Measurements from ENCODE around the gene NPR1.
A peak's percentile ranks its signal among the peaks of the same experiment; 100 is the strongest.

The NPR1 gene

DNA sequence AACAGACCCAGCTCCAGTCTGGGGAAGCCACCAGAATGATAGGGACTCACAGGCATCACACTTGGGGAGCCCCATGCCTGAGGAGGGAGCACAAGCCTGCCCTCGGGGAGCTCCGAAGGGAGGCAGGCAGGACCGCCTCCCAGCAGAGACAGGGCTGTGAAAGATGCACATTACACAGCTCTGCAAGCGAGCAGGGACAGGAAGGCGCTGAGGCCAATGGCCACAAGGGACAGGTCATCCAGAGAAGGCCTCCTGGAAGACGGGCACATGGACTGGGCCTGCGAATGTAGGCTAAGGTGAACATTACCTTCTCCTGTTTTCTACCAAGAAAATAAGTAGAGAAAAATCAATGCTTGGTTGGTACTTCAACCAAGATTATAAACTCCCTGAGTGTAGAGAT is 4.2 kb downstream of the NPR1 start:
- Histone ChIP-seq H3K4me1 (ENCODE audit: insufficient read depth, low read length) (no peaks in the 10 kb centered on the region; the same call in 1 of the 2 replicates), H3K9me3 (ENCODE audit: control insufficient read depth, insufficient read depth, low read length) (no peaks in the 10 kb centered on the region), H3K9ac (ENCODE audit: low read depth, low read length) (no peak overlapping the region), H3K36me3 (ENCODE audit: insufficient read depth, low read length) (no peaks in the 10 kb centered on the region)

GRCh38 chr1:153683854-153684253 is 5.4 kb downstream of the NPR1 start:
- peaks cover 8% of the 10 kb centered on the region; the same call in 1 of the 2 replicates for H3K4me1 ChIP-seq (ENCODE audit: insufficient read depth, low read length)
- H3K36me3 ChIP-seq (ENCODE audit: insufficient read depth, low read length) = no peaks in the 10 kb centered on the region
- H3K9ac ChIP-seq (ENCODE audit: low read depth, low read length) = no peak overlapping the region
- H3K9me3 ChIP-seq (ENCODE audit: control insufficient read depth, insufficient read depth, low read length) = no peaks in the 10 kb centered on the region

DNA sequence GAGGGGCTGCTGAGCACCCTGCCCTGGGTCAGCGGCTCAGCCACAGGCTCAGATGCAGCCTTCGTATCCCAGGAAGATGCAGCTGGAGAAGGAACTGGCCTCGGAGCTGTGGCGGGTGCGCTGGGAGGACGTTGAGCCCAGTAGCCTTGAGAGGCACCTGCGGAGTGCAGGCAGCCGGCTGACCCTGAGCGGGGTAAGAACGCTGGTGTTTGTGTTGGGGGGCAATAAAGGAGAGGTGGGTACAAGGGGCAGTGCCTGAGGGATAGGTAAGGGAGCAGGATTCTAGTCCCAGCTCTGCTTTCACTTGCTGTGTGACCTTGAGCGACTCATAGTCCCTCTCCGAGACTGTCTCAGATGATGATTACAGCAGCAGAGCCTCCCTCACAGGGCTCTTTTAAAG is 6.4 kb downstream of the NPR1 start:
- Histone ChIP-seq H3K9ac (ENCODE audit: low read depth, low read length) (no peak overlapping the region), H3K4me1 (ENCODE audit: insufficient read depth, low read length) (peaks cover 8% of the 10 kb centered on the region; the same call in 1 of the 2 replicates), H3K36me3 (ENCODE audit: insufficient read depth, low read length) (no peaks in the 10 kb centered on the region), H3K9me3 (ENCODE audit: control insufficient read depth, insufficient read depth, low read length) (no peaks in the 10 kb centered on the region)

DNA sequence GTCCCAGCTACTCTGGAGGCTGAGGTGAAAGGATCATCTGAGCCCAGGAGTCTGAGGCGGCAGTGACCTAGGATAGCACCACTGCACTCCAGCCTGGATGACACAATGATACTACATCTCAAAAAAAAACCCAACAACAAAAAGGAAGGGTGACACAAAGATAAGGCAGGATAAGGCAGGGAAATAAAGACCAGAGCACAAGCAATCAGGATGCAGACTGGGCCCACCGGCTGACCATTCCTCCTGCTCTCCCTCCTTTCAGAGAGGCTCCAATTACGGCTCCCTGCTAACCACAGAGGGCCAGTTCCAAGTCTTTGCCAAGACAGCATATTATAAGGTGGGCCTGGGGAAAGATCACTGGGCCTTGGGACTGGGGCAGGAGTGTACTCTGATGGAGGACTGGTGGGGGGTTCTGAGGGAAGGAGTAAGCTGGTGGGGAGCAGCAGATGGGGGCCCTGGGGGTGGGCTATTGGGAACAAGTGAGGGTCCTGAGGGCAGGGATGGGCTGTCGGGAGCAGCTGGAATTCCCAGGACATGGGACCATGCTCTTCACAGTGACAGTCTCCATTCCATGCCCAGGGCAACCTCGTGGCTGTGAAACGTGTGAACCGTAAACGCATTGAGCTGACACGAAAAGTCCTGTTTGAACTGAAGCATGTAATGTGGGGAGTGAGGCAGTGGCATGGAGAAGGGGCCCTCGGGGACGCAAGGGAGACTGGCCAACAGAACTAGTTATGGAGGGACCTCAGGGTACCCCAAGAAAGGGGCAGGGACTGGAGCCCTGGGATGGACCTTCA is 7.3 kb downstream of the NPR1 start:
- Histone ChIP-seq H3K36me3 (ENCODE audit: insufficient read depth, low read length) (no peaks in the 10 kb centered on the region), H3K9me3 (ENCODE audit: control insufficient read depth, insufficient read depth, low read length) (no peaks in the 10 kb centered on the region), H3K9ac (ENCODE audit: low read depth, low read length) (no peak overlapping the region), H3K4me1 (ENCODE audit: insufficient read depth, low read length) (peaks cover 8% of the 10 kb centered on the region; the same call in 1 of the 2 replicates)

GRCh38 chr1:153687346-153688125 is 9.0 kb downstream of the NPR1 start:
- Histone ChIP-seq H3K4me1 (ENCODE audit: insufficient read depth, low read length) (peaks cover 8% of the 10 kb centered on the region; the same call in 1 of the 2 replicates), H3K9me3 (ENCODE audit: control insufficient read depth, insufficient read depth, low read length) (no peaks in the 10 kb centered on the region), H3K36me3 (ENCODE audit: insufficient read depth, low read length) (no peaks in the 10 kb centered on the region), H3K9ac (ENCODE audit: low read depth, low read length) (no peak overlapping the region)

DNA sequence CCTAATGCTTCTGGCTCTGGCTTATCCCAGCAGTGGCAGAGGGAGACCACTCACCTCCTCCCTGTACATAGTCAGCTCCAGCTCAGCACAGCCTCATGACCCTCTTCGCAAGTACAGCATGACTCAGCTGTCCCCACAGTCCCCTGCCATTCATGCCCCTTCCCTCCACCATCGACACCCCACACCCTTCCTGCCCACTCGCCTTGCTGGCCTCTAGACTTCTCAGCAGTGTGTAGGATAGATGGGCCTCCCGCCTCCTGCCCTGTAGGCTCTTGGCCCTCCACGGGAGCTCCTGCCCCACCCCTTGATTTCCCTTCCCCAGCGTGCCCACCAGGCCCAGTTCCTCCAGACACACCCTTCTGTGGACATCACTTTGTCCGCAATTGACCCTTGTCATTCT is 9.8 kb downstream of the NPR1 start:
- no peak overlapping the region for H3K9ac ChIP-seq (ENCODE audit: low read depth, low read length)
- H3K9me3 ChIP-seq (ENCODE audit: control insufficient read depth, insufficient read depth, low read length) = no peaks in the 10 kb centered on the region
- H3K4me1 ChIP-seq (ENCODE audit: insufficient read depth, low read length) = peaks cover 8% of the 10 kb centered on the region; the same call in 1 of the 2 replicates
- H3K36me3 ChIP-seq (ENCODE audit: insufficient read depth, low read length) = no peaks in the 10 kb centered on the region

DNA sequence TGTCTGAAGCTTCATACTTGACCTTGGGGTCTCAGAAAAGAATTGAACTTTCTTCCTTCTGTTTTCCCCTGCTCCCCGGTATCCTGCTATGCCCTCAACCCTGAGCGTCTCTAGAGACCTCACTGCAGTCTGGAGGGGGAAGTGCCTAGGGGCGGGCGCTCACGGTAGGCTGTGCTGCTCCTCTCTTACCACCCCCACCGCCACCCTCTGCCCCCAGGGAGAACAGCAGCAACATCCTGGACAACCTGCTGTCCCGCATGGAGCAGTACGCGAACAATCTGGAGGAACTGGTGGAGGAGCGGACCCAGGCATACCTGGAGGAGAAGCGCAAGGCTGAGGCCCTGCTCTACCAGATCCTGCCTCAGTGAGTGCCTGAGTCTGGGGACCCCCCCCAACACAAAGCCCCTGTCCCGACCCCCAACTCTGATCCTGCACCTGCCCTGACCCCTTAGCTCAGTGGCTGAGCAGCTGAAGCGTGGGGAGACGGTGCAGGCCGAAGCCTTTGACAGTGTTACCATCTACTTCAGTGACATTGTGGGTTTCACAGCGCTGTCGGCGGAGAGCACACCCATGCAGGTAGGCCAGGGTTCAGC is 10.3 kb downstream of the NPR1 start:
- Histone ChIP-seq H3K4me1 (ENCODE audit: insufficient read depth, low read length) (peaks cover 8% of the 10 kb centered on the region; the same call in 1 of the 2 replicates), H3K36me3 (ENCODE audit: insufficient read depth, low read length) (no peaks in the 10 kb centered on the region), H3K9ac (ENCODE audit: low read depth, low read length) (no peak overlapping the region), H3K9me3 (ENCODE audit: control insufficient read depth, insufficient read depth, low read length) (no peaks in the 10 kb centered on the region)

DNA sequence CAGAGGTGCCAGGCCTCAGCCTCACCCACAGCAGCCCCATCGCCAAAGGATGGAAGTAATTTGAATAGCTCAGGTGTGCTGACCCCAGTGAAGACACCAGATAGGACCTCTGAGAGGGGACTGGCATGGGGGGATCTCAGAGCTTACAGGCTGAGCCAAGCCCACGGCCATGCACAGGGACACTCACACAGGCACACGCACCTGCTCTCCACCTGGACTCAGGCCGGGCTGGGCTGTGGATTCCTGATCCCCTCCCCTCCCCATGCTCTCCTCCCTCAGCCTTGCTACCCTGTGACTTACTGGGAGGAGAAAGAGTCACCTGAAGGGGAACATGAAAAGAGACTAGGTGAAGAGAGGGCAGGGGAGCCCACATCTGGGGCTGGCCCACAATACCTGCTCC is 15.0 kb downstream of the NPR1 start:
- no peak overlapping the region for H3K9ac ChIP-seq (ENCODE audit: low read depth, low read length)
- H3K36me3 ChIP-seq (ENCODE audit: insufficient read depth, low read length) = no peaks in the 10 kb centered on the region
- no peaks in the 10 kb centered on the region for H3K9me3 ChIP-seq (ENCODE audit: control insufficient read depth, insufficient read depth, low read length)
- peaks cover 15% of the 10 kb centered on the region for H3K4me1 ChIP-seq (ENCODE audit: insufficient read depth, low read length)

DNA sequence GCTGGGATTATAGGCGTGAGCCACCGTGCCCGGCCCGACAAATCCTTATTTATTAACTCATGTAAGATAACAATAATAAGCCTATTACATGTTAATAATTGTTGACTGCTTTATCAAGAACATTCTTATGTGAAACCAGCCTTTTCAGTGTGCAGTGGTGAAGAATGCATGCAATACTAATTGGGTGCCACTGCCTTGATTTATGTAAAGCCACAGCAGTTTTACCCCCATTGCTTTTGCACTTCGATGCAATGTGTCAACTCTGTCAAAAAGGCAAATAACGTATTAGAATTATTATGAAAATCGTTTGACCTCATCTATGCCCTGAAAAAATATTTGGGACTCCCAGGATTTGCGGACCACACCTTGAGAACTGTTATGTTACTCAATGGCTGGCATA is 18.3 kb downstream of the NPR1 start:
- Histone ChIP-seq H3K4me1 (ENCODE audit: insufficient read depth, low read length) (peaks cover 22% of the 10 kb centered on the region), H3K9ac (ENCODE audit: low read depth, low read length) (no peak overlapping the region; the same call in 1 of the 2 replicates), H3K36me3 (ENCODE audit: insufficient read depth, low read length) (no peaks in the 10 kb centered on the region), H3K9me3 (ENCODE audit: control insufficient read depth, insufficient read depth, low read length) (no peaks in the 10 kb centered on the region)

DNA sequence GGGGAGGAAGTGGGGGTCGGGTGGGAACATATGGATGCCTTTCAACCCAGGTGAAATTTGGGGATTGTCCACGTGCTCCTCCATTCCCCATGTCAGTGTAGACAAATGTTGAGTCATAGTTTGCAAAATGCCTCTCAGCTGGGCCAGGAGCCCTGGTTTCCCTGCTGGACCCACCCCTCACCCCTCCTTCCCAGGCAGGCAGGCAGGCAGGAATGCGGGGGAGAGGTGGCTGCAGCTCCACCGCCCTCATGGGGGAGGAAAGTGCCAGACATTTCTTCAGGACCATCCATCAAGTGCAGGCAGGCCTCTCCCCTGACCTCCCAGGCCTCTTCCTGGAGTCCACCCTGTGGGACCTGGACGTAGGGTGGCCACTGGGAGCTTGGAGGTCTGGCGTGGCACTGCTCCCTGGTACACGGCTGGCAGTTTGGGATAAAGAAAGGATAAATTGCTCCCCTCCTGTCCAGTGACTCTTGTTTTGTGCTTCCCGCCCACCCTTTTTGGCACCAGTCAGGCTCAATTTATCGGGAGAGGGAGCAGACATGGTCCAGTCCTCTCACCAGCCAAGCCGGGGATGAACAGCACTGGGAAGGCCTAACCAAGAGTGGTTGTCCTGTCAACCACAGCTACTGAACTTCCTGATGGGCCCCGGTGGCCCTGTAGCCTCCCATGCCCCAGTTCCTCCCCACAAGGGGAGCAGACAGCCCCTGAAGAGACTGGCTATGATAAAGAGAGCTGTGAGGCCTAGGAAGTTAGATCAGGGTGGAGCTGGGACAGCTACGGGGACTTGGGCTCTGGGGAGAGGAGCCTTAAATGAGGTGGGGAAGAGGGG is 18.9 kb downstream of the NPR1 start:
- H3K9ac ChIP-seq (ENCODE audit: low read depth, low read length) = peak overlapping the region; percentile 34
- peaks cover 22% of the 10 kb centered on the region for H3K4me1 ChIP-seq (ENCODE audit: insufficient read depth, low read length)
- H3K9me3 ChIP-seq (ENCODE audit: control insufficient read depth, insufficient read depth, low read length) = no peaks in the 10 kb centered on the region

GRCh38 chr1:153698020-153698922 is 19.8 kb downstream of the NPR1 start:
- Histone ChIP-seq H3K36me3 (ENCODE audit: insufficient read depth, low read length) (no peaks in the 10 kb centered on the region), H3K9ac (ENCODE audit: low read depth, low read length) (peak overlapping the region; percentile 34), H3K4me1 (ENCODE audit: insufficient read depth, low read length) (peaks cover 22% of the 10 kb centered on the region), H3K9me3 (ENCODE audit: control insufficient read depth, insufficient read depth, low read length) (no peaks in the 10 kb centered on the region)

More for the DNA sequence above, 18.9 kb downstream of the NPR1 start:
- no peaks in the 10 kb centered on the region for H3K36me3 ChIP-seq (ENCODE audit: insufficient read depth, low read length)

GRCh38 chr1:153698923-153699714 is 20.6 kb downstream of the NPR1 start:
- H3K9me3 ChIP-seq (ENCODE audit: control insufficient read depth, insufficient read depth, low read length) = no peaks in the 10 kb centered on the region
- no peak overlapping the region for H3K9ac ChIP-seq (ENCODE audit: low read depth, low read length)
- peaks cover 22% of the 10 kb centered on the region for H3K4me1 ChIP-seq (ENCODE audit: insufficient read depth, low read length)
- no peaks in the 10 kb centered on the region for H3K36me3 ChIP-seq (ENCODE audit: insufficient read depth, low read length)

Data from ES-I3 (cell line).